Esophagus muscularis mucosa (tissue), 4 donors: Measurements from ENCODE around the gene ILF3. TPM values are rescaled to one million over a fixed set of nuclear protein-coding genes. Genes with fewer than 3 reads are reported as not detected.

ENCODE experiments used
- DNase-seq: peaks from one replicate; pipeline ENCODE4 v3.0.0-alpha.2; 2017; ENCODE audit errors: extremely low spot score
- H3K27ac ChIP-seq, 4 donors: fragments of 200-600 bp; sonication (generic); replicated peaks in 1 of 4; 1 replicate in 3 of 4; 2 replicates in 1 of 4; pipeline ENCODE4 v1.5.1; 2016 to 2019; ENCODE audit warnings: mild to moderate bottlenecking in 1 of 4
- H3K27me3 ChIP-seq, 4 donors: fragments of 200-600 bp; sonication (generic); one replicate each; pipeline versions ENCODE4 v1.5.1 to v1.6.0; 2016 to 2019
- H3K36me3 ChIP-seq, 4 donors: fragments of 200-600 bp; sonication (generic); one replicate each; pipeline ENCODE4 v1.5.1; 2016 to 2019
- H3K4me1 ChIP-seq, 4 donors: fragments of 200-600 bp; sonication (generic); one replicate each; pipeline ENCODE4 v1.5.1; 2016 to 2019
- H3K4me3 ChIP-seq, 4 donors: fragments of 200-600 bp; sonication (generic); 1 replicate in 2 of 4; 2 replicates in 2 of 4; pipeline ENCODE4 v1.5.1; 2016 to 2019; ENCODE audit warnings: mild to moderate bottlenecking in 4 of 4, moderate library complexity in 1 of 4
- H3K9me3 ChIP-seq, 4 donors: fragments of 200-600 bp; sonication (generic); 1 replicate in 3 of 4; 2 replicates in 1 of 4; pipeline ENCODE4 v1.5.1; 2016 to 2019
- EP300 ChIP-seq: sonication (generic); formaldehyde crosslinking; IDR thresholded peaks from one replicate; pipeline ENCODE4 v1.6.1; 2017; ENCODE audit warnings: antibody characterized with exemption
- POLR2A ChIP-seq: fragments of 450-650 bp; IDR thresholded peaks from one replicate; pipeline ENCODE4 v1.6.1; 2017; ENCODE audit warnings: antibody characterized with exemption, moderate library complexity, mild to moderate bottlenecking, low read depth
- POLR2AphosphoS5 ChIP-seq, 2 donors: sonication (generic); formaldehyde crosslinking; IDR thresholded peaks; one replicate each; pipeline ENCODE4 v1.6.1; 2017; ENCODE audit warnings: antibody characterized with exemption in 2 of 2
- WGBS: methylation state at CpG from one replicate; pipeline ENCODE4 v1.1.5; 2018; 5-methylcytosine and 5-hydroxymethylcytosine counted together
- intact Hi-C: fragments of 100-400 bp; cut with DNase I; formaldehyde crosslinking; loops from one replicate; pipeline ENCODE4 v1.15.1; 2023
- total RNA-seq, 4 donors: library from RNA; depleted of rRNA; stranded (reverse); fragments of >200 nt; gene quantifications; one replicate each; pipeline versions ENCODE4 v1.1.0 to v1.2.1, GENCODE V29; 2016
- TF ChIP-seq, protein P1 (sequence below), 3 experiments: fragments of 200-600 bp in 2 of 3; fragments of 450-650 bp in 1 of 3; sonication (generic) in 2 of 3; IDR thresholded peaks; one replicate each; pipeline ENCODE4 v1.5.1; 2017 to 2019; ENCODE audit warnings: antibody characterized with exemption in 3 of 3, mild to moderate bottlenecking in 2 of 3, moderate library complexity in 1 of 3

The ILF3 gene
- 100 to 1,000 TPM in 3 of 4 donors, 10 to 100 TPM in 1; 79.2 to 127 (median 102) TPM for total RNA-seq

DNA sequence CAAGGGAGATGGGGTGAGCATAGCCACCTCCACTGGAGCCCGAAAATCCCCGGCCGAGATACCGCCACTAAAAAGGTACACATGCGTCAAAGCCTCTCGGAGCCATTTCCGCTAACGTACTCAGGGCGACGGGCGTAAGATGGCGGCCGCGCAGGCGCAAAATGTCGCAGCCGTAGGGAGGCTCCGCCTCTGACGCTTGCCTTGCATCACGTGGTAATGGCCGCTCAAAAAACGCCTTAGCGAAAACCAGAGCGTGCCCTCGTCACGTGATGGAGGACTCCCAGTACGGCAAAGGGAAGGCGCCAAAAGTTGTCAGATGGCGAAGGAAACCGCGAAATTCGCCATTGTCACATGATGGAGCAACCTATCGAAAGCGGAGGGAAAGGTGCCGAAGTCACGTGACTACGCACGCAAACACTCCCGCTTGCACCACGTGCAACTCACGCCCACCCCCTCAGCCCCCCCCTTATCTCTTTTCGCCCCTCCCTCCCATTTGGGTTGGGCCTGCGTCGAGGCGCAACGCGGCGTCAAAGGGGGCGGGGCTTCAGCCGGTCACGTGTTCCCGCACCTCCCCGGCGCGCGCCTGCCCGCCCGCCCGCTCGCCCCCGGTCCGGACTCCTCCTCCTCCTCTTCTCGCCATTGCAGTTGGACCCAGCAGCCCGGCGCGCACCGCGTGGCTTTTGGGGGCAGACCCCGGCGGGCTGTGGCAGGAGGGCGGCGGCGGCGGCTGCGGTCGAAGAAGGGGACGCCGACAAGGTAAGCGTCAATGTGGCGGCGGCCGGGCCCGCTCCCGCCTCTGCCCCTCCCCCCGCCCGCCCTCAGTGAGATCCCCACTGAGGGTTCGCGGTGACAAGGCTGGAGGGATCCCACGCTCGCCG is at the start of gene ILF3:
Gene ILF3, plus strand, starts transcription at position 615 of the 878 bp plus-strand sequence. CDS start 16,260 bp downstream, outside the sequence.
- no peaks in the 10 kb centered on the region for H3K27me3 ChIP-seq
- TF ChIP-seq POLR2AphosphoS5 (IDR thresholded peaks at IDR 0.05) (peak; percentile 99 to 100), POLR2A (peak; percentile 94), EP300 (no peak)
- TF ChIP-seq, protein P1, sequence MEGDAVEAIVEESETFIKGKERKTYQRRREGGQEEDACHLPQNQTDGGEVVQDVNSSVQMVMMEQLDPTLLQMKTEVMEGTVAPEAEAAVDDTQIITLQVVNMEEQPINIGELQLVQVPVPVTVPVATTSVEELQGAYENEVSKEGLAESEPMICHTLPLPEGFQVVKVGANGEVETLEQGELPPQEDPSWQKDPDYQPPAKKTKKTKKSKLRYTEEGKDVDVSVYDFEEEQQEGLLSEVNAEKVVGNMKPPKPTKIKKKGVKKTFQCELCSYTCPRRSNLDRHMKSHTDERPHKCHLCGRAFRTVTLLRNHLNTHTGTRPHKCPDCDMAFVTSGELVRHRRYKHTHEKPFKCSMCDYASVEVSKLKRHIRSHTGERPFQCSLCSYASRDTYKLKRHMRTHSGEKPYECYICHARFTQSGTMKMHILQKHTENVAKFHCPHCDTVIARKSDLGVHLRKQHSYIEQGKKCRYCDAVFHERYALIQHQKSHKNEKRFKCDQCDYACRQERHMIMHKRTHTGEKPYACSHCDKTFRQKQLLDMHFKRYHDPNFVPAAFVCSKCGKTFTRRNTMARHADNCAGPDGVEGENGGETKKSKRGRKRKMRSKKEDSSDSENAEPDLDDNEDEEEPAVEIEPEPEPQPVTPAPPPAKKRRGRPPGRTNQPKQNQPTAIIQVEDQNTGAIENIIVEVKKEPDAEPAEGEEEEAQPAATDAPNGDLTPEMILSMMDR (IDR thresholded peaks at IDR 0.05), result peak in 1 of 3 experiments; percentile 17
- peaks cover 27 to 57% (median 57%) of the 10 kb centered on the region in 4 donors for H3K4me1 ChIP-seq
- peak; percentile 100 for DNase-seq
- no peaks in the 10 kb centered on the region for H3K9me3 ChIP-seq
- peaks cover 0 to 14% (median 0%) of the 10 kb centered on the region in 4 donors for H3K36me3 ChIP-seq
- intact Hi-C loops, result no loop called here
- peak within 1 kb of the TSS; percentile 83 to 100 (median 96) for H3K4me3 ChIP-seq
- 0% methylated on average over 23 of the region's 91 CpGs for WGBS
- peak within 1 kb of the TSS; percentile 94 to 99 (median 96) for H3K27ac ChIP-seq

DNA sequence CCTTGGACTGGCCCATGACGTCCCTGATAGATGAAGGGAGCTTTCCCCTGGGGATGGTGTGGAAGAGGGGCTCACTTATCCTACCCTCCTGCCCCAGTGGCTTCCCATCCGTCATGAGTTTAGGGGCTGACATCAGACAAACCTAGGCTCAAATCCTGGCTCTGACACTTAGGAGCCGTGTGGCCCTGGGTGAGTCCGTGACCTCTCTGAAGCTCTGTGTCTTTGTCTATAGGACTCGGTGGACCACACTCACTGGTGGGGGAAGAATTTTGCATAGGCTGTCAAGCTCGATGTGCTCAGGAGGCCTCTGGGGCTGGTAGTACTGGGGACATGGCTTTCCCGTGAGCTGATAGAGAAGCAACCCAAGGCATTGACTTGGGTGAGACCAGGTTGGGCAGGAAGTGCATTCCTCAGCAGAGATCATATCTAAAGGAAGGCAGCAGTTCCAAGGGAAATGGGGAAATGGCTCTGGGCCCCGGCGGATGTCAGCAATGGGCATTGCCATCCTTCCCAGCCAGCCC is 49.6 kb upstream of the ILF3 start:
- H3K9me3 ChIP-seq, result no peaks in the 10 kb centered on the region
- no peak for DNase-seq
- H3K4me3 ChIP-seq, result peak overlapping the region in 2 of 4 donors; percentile 73 to 90
- TF ChIP-seq POLR2AphosphoS5 (IDR thresholded peaks at IDR 0.05) (no peak), POLR2A (no peak), EP300 (no peak)
- TF ChIP-seq, protein P1 (IDR thresholded peaks at IDR 0.05), result no peak
- H3K36me3 ChIP-seq, result no peaks in the 10 kb centered on the region
- H3K27me3 ChIP-seq, result peaks cover 0 to 6% (median 0%) of the 10 kb centered on the region in 4 donors
- intact Hi-C loops, result no loop called here
- H3K27ac ChIP-seq, result peak overlapping the region; percentile 85 to 90 (median 88)
- peaks cover 20 to 33% (median 27%) of the 10 kb centered on the region in 4 donors for H3K4me1 ChIP-seq
- WGBS, result 88% methylated on average over 6 of the region's 9 CpGs

GRCh38 chr19:10611907-10612306 is 42.2 kb upstream of the ILF3 start:
- H3K4me1 ChIP-seq, result peaks cover 18 to 37% (median 33%) of the 10 kb centered on the region in 4 donors
- WGBS, result 81% methylated on average over 5 of the region's 5 CpGs

DNA sequence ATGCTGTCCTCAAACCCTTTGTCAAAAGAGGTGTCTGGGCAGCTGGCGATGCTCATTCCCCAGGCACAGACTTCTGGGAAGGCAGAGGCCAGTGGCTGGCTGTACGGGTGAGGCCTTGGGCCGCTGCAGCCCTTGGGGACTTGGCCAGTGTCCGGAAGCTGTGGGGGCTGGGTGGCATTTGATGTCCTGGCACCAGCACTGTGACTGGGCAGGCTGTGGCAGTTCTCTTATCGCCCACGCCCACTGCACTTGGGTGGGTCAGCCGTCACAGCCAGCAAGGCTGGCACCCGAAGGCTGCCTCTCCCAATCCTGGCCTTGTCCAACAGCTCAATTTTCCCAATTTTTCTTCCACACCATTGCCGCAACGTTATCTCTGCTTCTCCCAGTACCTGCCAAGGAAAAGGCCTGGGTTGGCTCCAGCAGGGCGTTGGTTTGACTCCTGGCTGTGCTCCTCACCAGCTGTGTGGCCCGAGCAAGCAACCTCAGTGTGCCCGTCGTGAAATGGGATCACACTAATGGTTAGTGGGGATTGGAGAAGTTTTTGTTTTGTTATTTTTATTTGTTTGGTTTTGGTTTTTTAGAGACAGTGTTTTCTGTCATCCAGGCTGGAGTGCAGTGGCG is 41.5 kb upstream of the ILF3 start:
- intact Hi-C loops, result no loop called here
- WGBS, result 80% methylated on average over 13 of the region's 15 CpGs

More at GRCh38 chr19:10611907-10612306, 42.2 kb upstream of the ILF3 start:
- intact Hi-C loops, result no loop called here
- Histone ChIP-seq H3K27ac (peak overlapping the region in 3 of 4 donors; percentile 47 to 60 (median 53)), H3K27me3 (no peaks in the 10 kb centered on the region), H3K4me3 (no peak overlapping the region), H3K9me3 (no peaks in the 10 kb centered on the region), H3K36me3 (no peaks in the 10 kb centered on the region)
- DNase-seq, result no peak
- TF ChIP-seq, protein P1 (IDR thresholded peaks at IDR 0.05), result no peak
- TF ChIP-seq EP300, result no peak
- no peak for TF ChIP-seq POLR2AphosphoS5 (IDR thresholded peaks at IDR 0.05)
- no peak for TF ChIP-seq POLR2A

More for the DNA sequence above, 41.5 kb upstream of the ILF3 start:
- Histone ChIP-seq H3K4me1 (peaks cover 18 to 37% (median 36%) of the 10 kb centered on the region in 4 donors), H3K27me3 (no peaks in the 10 kb centered on the region), H3K9me3 (no peaks in the 10 kb centered on the region), H3K4me3 (no peak overlapping the region), H3K36me3 (no peaks in the 10 kb centered on the region), H3K27ac (peak overlapping the region; percentile 28 to 60 (median 50))
- DNase-seq, result no peak
- TF ChIP-seq, protein P1 (IDR thresholded peaks at IDR 0.05), result no peak
- TF ChIP-seq POLR2AphosphoS5 (IDR thresholded peaks at IDR 0.05), result peak; percentile 8 to 18
- TF ChIP-seq POLR2A, result no peak
- TF ChIP-seq EP300, result no peak
